Peyer's patch (tissue), 4 donors: Measurements from ENCODE around the gene PLPP7.

Experiments
- POLR2A ChIP-seq, 2 donors: fragments of 450-650 bp; IDR thresholded peaks; one replicate each; pipeline ENCODE4 v1.5.1; 2017; ENCODE audit warnings: antibody characterized with exemption in 2 of 2, mild to moderate bottlenecking in 2 of 2, moderate library complexity in 2 of 2
- TF ChIP-seq, protein P1 (sequence below), 6 experiments: fragments of 450-650 bp in 4 of 6; fragments of 200-600 bp in 2 of 6; sonication (generic) in 1 of 6; IDR thresholded peaks; one replicate each; pipeline ENCODE4 v1.5.1; 2017 to 2019; ENCODE audit warnings: antibody characterized with exemption in 6 of 6, mild to moderate bottlenecking in 3 of 6, moderate library complexity in 1 of 6

DNA sequence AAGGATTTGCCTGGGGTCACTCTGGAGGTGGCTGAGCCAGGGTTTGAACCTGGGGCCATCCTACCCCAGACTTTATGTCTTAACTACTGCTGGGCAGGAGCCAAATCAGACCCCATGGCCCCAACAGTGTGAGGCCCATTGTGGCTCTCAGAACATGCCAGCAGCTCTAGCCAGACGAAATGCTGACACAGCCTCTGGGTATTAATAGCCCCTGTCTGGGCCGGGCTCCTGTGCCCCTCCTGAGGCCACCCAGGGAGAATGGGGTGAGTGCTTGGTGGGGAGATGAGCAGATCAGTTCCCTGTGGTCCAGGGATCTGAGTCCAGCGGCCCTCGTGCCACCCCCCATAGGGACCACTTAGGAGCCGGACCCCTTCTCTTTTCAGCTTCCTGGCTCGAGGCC lies 2.2 kb upstream of the PLPP7 start:
- TF ChIP-seq, protein P1, sequence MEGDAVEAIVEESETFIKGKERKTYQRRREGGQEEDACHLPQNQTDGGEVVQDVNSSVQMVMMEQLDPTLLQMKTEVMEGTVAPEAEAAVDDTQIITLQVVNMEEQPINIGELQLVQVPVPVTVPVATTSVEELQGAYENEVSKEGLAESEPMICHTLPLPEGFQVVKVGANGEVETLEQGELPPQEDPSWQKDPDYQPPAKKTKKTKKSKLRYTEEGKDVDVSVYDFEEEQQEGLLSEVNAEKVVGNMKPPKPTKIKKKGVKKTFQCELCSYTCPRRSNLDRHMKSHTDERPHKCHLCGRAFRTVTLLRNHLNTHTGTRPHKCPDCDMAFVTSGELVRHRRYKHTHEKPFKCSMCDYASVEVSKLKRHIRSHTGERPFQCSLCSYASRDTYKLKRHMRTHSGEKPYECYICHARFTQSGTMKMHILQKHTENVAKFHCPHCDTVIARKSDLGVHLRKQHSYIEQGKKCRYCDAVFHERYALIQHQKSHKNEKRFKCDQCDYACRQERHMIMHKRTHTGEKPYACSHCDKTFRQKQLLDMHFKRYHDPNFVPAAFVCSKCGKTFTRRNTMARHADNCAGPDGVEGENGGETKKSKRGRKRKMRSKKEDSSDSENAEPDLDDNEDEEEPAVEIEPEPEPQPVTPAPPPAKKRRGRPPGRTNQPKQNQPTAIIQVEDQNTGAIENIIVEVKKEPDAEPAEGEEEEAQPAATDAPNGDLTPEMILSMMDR (IDR thresholded peaks at IDR 0.05) = no peak
- no peak for TF ChIP-seq POLR2A (IDR thresholded peaks at IDR 0.05)
